ENCODE measurements around the gene CTNNA1. TPM values are rescaled to one million over a fixed set of nuclear protein-coding genes. Genes with fewer than 3 reads are reported as not detected.

Gene CTNNA1
- total RNA-seq, 1 donor: 327 TPM

DNA sequence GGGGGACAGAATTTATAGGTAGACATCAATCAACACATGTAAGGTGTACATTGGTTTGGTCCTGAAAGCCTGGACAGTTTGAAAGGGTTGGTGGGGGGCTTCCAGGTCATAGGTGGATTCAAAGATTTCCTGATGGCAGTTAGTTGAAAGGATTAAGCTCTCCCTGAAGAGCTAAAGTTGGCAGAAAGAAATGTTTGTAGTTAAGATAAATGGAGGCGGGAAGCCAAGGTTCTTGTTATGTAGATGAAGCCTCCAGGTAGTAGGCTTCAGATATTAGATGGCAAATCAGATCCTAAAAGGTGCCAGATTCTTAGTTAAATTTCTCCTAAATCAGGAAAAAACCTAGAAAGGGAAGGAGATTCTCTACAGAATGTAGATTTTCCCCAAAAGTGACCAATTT, 130.9 kb downstream of the CTNNA1 start:
- no peak overlapping the region for H3K4me3 ChIP-seq (ENCODE audit: low read depth, low read length)
- DNase-seq (ENCODE audit: low read depth): no peak
- TF ChIP-seq, protein P1, sequence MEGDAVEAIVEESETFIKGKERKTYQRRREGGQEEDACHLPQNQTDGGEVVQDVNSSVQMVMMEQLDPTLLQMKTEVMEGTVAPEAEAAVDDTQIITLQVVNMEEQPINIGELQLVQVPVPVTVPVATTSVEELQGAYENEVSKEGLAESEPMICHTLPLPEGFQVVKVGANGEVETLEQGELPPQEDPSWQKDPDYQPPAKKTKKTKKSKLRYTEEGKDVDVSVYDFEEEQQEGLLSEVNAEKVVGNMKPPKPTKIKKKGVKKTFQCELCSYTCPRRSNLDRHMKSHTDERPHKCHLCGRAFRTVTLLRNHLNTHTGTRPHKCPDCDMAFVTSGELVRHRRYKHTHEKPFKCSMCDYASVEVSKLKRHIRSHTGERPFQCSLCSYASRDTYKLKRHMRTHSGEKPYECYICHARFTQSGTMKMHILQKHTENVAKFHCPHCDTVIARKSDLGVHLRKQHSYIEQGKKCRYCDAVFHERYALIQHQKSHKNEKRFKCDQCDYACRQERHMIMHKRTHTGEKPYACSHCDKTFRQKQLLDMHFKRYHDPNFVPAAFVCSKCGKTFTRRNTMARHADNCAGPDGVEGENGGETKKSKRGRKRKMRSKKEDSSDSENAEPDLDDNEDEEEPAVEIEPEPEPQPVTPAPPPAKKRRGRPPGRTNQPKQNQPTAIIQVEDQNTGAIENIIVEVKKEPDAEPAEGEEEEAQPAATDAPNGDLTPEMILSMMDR (IDR thresholded peaks at IDR 0.05; ENCODE audit: insufficient read depth, low read length): no peak

DNA sequence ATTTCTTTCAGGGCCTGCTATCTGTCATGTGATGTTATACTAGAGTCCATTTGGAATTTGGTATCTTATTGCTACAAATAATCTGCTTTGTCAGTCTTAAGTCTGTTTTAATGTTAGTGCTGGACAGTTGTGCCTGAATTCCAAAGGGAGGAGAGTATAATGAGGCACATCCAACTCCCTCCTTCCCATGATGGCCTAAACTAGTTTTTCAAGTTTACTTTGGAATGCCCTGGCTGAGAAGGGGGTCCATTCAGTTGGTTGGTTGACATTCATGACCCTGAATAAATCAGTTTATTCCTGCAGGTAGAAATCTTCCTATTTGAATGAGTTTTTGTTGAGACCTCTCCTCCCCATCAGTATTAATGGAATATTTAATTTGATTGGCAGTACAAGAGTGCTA, 131.3 kb downstream of the CTNNA1 start:
- no peak overlapping the region for H3K4me3 ChIP-seq (ENCODE audit: low read depth, low read length)
- TF ChIP-seq, protein P1 (IDR thresholded peaks at IDR 0.05; ENCODE audit: insufficient read depth, low read length): no peak
- no peak for DNase-seq (ENCODE audit: low read depth)

DNA sequence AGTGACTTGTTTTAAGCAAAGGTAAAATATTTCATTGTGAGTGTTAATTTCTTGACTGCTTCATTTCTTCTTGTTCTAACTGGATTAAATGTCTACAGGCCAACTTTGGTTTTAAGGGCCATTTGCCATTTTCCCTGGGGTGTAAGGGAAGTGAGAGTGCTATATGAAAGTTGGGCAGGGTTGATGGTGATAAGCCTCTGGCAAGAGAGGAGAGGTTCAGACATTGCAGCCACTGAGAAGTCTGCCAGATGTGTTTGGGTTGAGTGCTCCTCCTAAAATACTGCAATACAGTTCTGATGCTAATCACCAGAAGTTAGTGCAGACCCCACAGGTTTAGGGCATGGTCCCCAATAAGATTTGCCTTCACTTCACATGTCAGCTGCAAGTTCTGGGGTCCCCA, 136.8 kb downstream of the CTNNA1 start:
- TF ChIP-seq, protein P1 (IDR thresholded peaks at IDR 0.05; ENCODE audit: insufficient read depth, low read length): no peak
- H3K4me3 ChIP-seq (ENCODE audit: low read depth, low read length): no peak overlapping the region
- no peak for DNase-seq (ENCODE audit: low read depth)

DNA sequence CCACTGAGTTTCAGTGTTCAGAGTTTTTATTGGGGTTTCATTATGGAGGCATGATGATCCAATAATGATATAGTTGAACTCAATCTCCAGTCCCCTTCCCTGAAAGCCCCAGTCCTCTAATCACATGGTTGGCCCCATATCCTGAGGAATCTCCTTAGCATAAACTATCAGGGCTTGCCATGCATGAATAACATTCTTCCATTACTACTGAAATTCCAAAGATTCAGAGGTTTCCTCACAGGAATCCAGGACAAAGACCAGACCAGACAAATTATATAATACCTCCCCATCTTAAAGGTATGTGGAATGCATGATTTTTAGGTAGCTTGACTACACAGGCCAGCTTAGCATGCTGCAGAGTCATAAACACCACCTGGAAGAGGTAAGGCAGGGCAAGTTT, 137.4 kb downstream of the CTNNA1 start:
- DNase-seq (ENCODE audit: low read depth): no peak
- TF ChIP-seq, protein P1 (IDR thresholded peaks at IDR 0.05; ENCODE audit: insufficient read depth, low read length): no peak
- no peak overlapping the region for H3K4me3 ChIP-seq (ENCODE audit: low read depth, low read length)

DNA sequence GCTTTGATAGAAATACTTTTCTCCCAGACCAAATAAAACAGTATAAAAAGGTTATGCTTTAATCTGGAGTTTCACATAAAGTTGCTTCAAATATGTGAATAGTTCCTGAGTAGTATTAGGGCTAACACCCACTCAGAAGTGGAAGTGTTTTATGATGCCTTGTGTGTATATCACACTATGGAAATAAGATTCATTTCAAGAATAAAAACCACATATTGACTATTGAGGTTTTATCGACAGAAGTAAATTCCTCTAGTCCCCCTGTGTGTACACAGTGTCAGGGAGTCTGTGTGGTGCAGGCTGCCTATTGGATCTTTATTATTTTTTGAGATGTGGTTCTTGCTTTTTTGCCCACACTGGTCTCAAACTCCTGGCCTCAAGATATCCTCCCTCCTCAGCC, 142.7 kb downstream of the CTNNA1 start:
- H3K4me3 ChIP-seq (ENCODE audit: low read depth, low read length): no peak overlapping the region
- no peak for DNase-seq (ENCODE audit: low read depth)
- TF ChIP-seq, protein P1 (IDR thresholded peaks at IDR 0.05; ENCODE audit: insufficient read depth, low read length): no peak

DNA sequence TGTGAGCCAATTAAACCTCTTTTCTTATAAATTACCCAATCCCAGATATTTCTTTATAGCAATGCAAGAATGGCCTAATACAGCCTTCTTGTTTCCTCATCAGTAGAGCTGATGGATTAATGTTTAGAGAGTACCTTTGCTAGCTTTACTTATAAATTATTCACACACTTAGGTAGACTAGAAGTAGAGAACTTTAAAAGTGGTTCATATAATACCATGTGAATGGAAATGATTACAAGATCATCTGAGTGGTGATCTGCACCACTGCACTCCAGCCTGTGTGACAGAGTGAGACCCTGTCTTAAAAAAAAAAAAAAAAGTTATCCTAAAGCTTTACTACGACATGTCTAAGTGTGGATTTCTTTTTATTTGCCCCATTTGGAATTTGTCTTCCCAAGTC, 145.1 kb downstream of the CTNNA1 start:
- DNase-seq (ENCODE audit: low read depth): no peak
- TF ChIP-seq, protein P1 (IDR thresholded peaks at IDR 0.05; ENCODE audit: insufficient read depth, low read length): no peak
- H3K4me3 ChIP-seq (ENCODE audit: low read depth, low read length): no peak overlapping the region

DNA sequence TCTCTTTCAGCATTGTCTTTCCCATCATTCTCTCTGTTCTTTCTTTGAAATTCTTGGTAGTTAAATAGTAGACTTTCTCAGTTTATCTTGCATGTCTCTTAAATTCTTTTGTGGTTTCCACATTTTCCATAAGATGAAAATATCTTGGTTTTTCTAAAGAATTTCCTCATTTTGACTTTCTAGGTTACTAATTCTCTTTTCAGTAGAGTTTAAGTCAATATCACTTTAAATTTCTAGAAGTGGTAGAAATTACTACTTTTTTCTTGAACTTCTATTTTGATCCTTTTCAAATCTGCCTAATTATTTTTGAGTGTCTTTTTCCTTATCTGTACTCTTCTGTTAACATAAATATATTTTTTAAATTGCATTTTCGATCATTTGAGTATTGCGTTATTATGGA, 145.5 kb downstream of the CTNNA1 start:
- DNase-seq (ENCODE audit: low read depth): no peak
- TF ChIP-seq, protein P1 (IDR thresholded peaks at IDR 0.05; ENCODE audit: insufficient read depth, low read length): no peak
- H3K4me3 ChIP-seq (ENCODE audit: low read depth, low read length): no peak overlapping the region
